Fibroblast of the conjunctiva (primary cell): ENCODE measurements around the gene DDX10.

Experiments
- DNase-seq: peaks from one replicate; pipeline ENCODE4 v3.0.0-alpha.2; 2010; ENCODE audit warnings: low read depth

The DDX10 gene

GRCh38 chr11:108939135-108939534, 274.3 kb downstream of the DDX10 start:
- DNase-seq = no peak

GRCh38 chr11:108943853-108944252, 279.0 kb downstream of the DDX10 start:
- DNase-seq = no peak

DNA sequence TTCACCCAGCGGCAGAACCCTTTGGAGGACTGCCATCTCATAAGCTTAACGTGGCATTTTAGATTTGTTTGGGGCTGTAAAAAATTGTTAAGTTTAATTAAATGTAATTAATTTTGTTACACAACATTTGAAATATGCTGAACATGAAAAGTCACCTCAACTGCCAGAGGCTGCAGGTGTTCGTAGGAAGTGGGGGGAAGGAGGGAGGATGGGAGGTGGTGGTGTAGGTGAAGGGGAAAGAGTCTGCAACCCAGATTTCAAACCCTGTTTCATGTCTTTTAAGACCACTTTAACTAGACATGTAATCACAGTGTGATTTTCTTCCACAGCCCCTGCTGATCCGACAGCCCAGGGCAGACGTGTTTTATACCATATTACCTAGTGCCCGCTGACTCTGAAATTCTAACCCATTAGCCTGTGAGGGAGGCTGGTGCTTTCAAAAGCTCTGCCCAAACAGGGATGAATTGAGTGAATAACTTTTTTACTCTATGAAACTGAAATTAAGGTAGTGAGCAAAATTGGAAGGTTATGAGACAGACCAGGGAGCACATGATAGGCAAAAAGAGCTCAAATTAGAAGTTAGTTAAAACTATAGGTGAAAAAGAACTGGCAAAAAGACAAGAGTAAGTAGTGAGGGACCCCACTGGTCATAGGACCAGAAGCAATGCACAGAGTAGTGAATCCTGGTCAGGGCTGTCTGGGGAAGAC, 279.8 kb downstream of the DDX10 start:
- no peak for DNase-seq

DNA sequence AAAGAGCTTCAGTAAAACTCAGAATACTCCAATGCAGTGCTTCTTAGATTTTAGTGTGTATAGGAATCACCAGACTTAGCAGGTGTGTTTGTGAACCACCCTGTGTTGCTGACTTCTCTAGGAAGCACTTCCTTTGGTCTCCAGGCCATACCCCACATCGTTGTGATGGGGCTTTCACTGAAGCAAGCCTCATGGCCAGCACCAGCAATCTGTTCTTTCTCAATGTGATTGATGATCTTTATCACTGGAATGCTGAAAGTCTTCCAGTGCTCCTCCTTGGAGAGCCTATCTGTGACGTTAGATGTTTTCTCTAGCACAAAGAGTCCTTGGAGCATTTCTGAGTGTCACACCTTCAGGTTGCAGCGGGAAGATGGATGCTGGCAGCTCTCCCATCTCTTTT, 280.5 kb downstream of the DDX10 start:
- DNase-seq = no peak

DNA sequence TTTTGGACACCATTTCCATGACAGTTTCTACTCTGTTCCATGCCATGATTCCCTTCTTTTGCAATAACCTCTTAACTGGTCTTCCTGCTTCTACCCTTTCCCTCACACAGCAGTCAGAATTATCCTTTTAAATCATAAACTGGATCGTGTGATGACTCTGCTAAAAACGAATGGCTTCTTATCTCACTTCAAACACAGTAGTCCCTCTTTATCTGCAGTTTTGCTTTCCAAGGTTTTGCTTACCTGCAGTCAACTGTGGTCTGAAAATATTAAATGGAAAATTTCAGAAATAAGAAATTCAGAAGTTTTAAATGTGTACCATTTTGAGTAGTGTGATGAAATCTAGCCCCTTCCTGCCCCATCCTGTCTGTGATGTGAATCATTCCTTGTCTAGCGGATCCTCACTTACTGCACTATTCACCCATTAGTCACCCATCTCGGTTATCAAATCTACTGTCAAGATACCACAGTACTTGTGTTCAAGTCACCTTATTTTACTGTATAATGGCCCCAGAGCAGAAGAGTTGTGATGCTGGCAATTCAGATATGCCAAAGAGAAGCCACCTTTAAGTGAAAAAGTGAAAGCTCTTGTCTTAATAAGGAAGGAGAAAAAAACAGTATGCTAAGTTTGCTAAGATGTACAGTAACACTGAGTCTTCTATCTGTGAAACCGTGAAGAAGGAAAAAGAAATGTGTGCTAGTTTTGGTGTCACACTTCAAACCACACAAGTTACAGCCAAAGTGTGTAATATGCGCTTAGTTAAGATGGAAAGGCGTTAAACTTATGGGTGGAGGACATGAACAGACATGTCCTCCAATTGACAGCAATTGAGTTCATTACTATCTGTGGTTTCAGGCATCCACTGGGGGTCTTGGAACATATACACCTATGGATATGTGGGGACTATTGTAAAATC, 283.0 kb downstream of the DDX10 start:
- DNase-seq = no peak

DNA sequence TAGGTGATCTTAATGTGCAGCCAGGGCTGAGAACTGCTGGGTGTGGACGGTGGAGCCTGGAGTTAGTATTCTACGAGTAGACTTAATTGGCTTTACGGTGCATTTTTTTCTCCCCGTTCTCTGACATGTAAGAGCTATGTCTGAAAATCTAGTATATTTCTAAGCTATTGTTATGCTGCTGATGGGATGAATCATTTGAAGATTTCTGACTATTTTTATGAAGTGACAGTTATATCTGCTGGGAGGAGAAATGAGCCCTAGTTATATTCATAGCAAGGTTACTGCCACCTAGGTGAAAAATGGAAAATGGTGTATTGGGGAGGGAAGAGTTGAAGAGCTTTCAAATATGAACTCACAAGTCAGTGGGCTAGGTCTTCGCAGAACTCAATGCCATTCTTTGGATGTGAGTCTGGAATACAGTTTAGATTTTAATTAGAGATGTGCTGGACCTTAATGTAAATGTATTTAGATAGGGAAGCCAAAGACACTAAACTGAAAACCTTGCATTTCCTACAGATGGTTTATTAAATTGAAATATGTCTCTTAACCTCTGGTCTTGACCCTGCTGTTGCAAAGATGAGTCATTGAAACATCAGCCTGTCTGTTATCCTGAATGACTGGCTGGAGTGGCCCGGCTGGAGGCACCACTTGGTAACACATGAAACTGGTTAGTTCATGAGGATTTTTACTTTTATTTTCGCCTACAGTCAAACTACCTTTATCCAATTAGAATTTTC, 293.7 kb downstream of the DDX10 start:
- peak; percentile 61 for DNase-seq

DNA sequence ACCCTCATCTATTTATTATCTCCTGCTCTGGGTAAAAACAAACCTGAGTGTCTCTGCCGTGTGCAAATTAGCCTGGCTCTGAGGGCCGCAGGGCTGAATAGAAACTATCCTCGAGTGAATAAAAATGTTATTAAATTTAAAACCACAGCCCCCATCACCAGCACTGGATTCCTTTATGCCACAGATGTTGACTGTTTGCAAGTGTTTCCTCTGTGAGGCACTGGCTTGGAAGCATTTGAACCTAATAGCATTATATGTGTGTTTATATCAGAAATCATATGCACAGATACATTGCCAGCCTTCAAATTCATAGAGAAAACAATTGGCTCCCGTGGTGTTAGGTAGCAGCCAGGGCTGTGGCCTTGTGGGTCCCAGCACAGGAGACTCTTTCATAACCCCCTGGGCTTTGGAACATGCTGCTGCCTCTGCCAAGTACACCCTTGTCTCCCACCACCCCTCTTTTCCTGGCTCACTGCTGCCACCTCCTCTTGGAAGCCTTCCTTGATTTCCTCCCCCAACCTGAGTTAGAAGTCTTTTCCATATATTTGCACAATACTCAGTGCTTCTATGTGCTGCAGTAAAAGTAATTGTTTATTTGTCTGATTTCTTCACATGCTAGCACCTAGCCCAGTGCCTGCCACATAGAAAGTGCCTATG, 294.4 kb downstream of the DDX10 start:
- no peak for DNase-seq

DNA sequence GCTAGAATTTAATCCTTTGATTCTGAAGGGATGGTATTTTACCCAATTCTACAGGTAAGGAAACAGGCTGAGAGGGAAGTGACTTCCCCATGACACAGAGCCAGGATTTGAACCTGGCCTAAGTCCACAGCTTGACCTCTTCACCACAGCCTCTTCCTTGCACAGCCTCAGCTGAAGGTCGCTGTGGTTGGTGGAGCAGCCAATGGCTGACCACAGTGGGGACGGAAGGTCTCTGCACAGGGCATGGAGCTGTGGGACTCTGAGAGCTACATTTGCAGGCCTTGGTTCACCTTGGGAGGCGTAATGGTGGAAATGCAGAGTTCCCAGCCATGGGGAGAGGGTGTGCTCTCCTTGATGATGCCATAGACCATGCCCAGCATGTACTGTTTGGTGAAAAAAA, 295.0 kb downstream of the DDX10 start:
- no peak for DNase-seq

- DNase-seq = no peak
Measured at GRCh38 chr11:108960501-108960900, 295.6 kb downstream of the DDX10 start.

DNA sequence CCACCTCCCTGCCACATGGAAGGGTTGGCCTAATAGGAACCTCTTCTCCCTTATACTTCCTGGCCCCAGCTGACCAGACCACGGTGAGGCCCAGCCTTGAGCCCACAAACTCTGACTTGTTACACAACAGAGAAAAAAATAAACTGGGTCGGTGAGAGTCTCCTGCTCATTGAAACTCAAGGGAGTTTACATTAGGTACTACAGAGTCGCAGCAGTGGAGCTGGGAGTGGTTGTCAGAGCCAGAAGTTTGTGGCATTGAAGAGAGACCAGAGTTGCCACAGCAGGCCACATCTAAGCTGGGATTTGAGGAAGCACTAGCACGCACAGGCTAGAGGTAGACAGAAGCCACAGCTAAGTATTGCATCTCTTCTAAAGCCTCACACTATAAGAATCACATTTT, 296.2 kb downstream of the DDX10 start:
- no peak for DNase-seq

- DNase-seq = no peak
Measured at GRCh38 chr11:108963118-108963517, 298.2 kb downstream of the DDX10 start.

DNA sequence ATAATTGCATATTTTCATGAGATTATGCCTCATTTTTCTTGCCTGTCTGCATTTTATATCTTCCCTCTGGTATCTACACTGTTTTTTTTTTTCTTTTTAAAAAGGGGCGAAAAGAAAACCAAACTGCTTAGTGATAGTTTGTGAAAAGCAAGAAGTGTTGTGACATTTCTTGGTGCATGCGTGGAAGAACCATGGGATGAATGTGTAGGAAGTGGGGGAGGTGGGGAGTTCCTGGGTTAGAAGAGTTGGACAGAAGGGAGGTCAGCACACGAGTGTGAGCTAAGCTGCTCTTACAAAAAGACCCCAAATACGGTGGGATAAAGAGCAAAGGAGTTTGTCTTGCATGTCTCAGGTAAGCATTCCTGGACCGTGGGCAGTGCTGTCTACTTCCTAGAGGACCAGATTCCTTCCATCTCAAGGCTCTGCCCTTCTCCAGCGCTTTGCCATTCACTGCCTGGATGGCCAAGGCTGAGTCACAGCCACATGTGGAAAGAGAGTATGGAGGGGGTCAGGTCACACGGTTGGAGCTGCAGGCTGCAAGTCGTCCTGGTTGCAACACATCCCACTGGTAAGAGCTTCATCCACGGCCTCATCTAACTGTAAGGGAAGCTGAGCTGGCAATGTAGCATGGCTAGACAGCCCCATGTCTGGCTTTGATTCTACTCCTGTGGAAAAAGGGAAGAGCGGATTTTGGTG, 300.6 kb downstream of the DDX10 start:
- DNase-seq = peak; percentile 50

GRCh38 chr11:108966206-108966605, 301.3 kb downstream of the DDX10 start:
- DNase-seq = no peak

- no peak for DNase-seq
Measured at GRCh38 chr11:108966978-108967377, 302.1 kb downstream of the DDX10 start.

DNA sequence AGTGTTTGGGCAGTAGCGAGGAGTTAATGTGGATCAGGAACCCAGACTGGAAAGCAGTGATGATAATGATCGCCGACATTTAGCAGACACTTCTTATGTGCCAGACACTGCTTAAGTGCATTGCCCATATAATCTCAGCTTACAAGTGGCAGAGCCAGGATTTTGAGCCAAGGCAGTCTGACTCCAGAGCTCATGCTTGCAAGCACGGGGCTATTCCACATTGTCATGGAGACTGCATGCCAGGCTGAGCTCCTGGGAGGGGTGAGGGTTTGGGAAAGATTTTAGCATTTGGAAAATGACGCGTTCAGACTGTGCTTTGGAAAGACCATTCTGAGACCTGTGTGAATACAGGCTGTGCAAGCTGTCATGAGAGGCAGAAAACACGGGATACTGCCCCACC, 302.7 kb downstream of the DDX10 start:
- DNase-seq = no peak

DNA sequence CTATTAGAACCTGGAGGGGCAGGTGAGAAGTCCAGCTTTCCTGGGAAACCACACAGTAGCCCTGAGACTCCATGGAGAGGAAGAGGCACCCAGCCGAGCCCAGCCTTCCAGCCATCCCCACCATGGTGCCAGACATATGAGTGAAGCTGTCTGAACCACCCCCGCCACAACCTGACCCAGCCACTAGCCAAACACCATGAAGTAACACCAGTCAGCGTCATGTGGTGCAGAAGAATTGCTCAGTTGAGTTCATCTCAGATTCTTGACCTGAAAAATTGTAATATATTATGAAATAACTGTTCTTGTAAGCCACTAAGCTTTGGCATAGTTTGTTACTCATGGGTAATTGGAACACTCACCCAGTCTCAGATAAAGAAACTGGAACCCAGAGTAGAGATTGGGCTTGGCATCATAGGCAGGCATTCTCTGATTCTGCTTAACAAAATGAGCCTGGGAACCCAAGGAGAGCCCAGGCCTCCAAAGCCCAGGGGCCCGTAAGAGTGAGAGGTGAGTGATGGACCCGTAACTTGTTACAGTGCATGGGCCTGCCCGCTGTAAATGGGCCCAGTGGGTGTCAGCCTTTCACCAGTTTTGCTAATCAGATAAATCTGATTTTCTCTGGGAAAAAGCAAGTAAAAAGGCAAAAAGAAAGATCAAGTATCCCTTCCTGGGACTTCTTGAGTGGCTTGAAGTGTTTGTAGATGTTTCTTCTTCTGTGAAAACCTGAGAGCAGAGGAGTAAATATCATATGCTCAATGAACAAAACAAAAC, 305.5 kb downstream of the DDX10 start:
- DNase-seq = no peak

- peak; percentile 41 for DNase-seq
Measured at GRCh38 chr11:108973402-108974162, 308.7 kb downstream of the DDX10 start.

DNA sequence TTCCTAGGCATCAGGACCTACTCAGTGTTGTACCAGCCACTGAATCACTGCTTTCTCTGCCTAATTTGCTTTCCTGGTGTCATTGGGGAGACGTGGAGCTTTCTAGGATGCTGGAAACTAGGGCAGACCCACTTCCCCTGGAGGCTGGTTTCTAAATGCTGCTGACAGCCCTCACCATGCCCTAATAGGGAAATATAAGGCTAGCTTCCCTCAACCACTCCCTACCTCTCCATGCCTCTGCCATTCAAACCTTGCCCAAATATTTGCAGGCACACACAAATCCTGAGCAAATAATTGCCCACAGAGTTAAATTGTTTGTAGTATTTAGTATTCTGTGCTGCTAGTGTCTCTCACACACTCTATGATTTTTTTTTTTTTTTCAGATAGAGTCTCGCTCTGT, 310.2 kb downstream of the DDX10 start:
- no peak for DNase-seq

DNA sequence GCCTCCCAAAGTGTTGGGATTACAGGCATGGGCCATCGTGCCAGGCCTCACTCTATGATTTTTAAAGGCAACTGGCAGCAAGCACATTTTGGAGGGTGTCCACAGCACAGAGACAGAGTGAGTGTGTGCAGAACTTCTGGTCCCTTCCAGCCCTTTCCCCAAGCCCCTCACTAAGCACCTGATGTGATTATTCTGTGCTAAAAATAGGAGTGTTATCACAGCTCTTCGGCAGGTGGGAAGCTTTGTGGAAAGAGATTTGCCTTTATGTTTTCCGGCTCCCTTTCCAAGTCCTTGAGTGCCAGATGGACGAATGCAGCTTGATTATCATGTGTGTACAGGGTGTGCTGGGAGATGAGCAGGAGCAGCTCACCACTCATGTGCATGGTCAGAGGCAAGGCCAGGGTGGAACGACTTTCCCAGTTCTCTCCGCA, 310.8 kb downstream of the DDX10 start:
- no peak for DNase-seq
